Tibial nerve (tissue), 3 donors: ENCODE data around the gene ZBTB22.

Experiments
- CTCF ChIP-seq, 5 experiments: fragments of 200-600 bp in 3 of 5; fragments of 450-650 bp in 2 of 5; sonication (generic) in 3 of 5; IDR thresholded peaks; one replicate each; pipeline ENCODE4 v1.5.1; 2016 to 2019; ENCODE audit warnings: antibody characterized with exemption in 5 of 5, mild to moderate bottlenecking in 3 of 5, moderate library complexity in 2 of 5
- POLR2A ChIP-seq, 2 donors: fragments of 450-650 bp; IDR thresholded peaks; one replicate each; pipeline ENCODE4 v1.6.1; 2017; ENCODE audit warnings: antibody characterized with exemption in 2 of 2, mild to moderate bottlenecking in 2 of 2, moderate library complexity in 2 of 2

- no peak for TF ChIP-seq CTCF (IDR thresholded peaks at IDR 0.05)
- peak in 1 of 2 donors; percentile 45 for TF ChIP-seq POLR2A (IDR thresholded peaks at IDR 0.05)
Observed at GRCh38 chr6:33297956-33298772, 19.4 kb downstream of the ZBTB22 start.
